DOHH2 (cell line): ENCODE data around the gene IL22RA1.

Experiments
- H3F3A ChIP-seq: fragments of 200-600 bp; sonication (generic), shearing (Covaris generic); 2 replicates; pipeline ENCODE4 v1.6.0; 2016; ENCODE audit warnings: antibody characterized with exemption, mild to moderate bottlenecking; ENCODE audit not compliant: control insufficient read depth, insufficient read depth
- H3K27ac ChIP-seq: fragments of 200-600 bp; sonication (generic); 2 replicates; pipeline ENCODE4 v1.5.1; 2014; ENCODE audit warnings: low read depth, mild to moderate bottlenecking, low read length, moderate library complexity
- H3K27me3 ChIP-seq: fragments of 200-600 bp; sonication (generic); 2 replicates; pipeline ENCODE4 v1.6.1; 2014; ENCODE audit warnings: mild to moderate bottlenecking, low read length, mixed read lengths; ENCODE audit not compliant: control insufficient read depth
- H3K36me3 ChIP-seq: fragments of 200-600 bp; sonication (generic); 2 replicates; pipeline ENCODE4 v1.6.1; 2014; ENCODE audit warnings: mild to moderate bottlenecking, low read length, moderate library complexity, mixed read lengths; ENCODE audit not compliant: control insufficient read depth
- H3K4me1 ChIP-seq: fragments of 200-600 bp; sonication (generic); 2 replicates; pipeline ENCODE4 v1.6.1; 2014; ENCODE audit warnings: mild to moderate bottlenecking, low read length, mixed read lengths; ENCODE audit not compliant: control insufficient read depth
- H3K4me2 ChIP-seq: fragments of 200-600 bp; sonication (generic); 2 replicates; pipeline ENCODE4 v1.6.0; 2014; ENCODE audit warnings: mild to moderate bottlenecking, low read length, moderate library complexity
- H3K4me3 ChIP-seq: fragments of 200-600 bp; sonication (generic); 2 replicates; pipeline ENCODE4 v1.5.1; 2014; ENCODE audit warnings: mild to moderate bottlenecking, low read length, mixed read lengths
- H3K79me2 ChIP-seq: fragments of 200-600 bp; sonication (generic); 2 replicates; pipeline ENCODE4 v1.6.1; 2014; ENCODE audit warnings: mild to moderate bottlenecking, low read length, mixed read lengths; ENCODE audit not compliant: control insufficient read depth
- H3K9me2 ChIP-seq: fragments of 200-600 bp; sonication (generic); replicated peaks from 2 replicates; pipeline ENCODE4 v1.6.1; 2014; ENCODE audit warnings: mild to moderate bottlenecking, low read length, mixed read lengths; ENCODE audit not compliant: control insufficient read depth
- H3K9me3 ChIP-seq: fragments of 200-600 bp; sonication (generic); 2 replicates; pipeline ENCODE4 v1.6.1; 2014; ENCODE audit warnings: antibody characterized with exemption, low read length, mixed read lengths; ENCODE audit not compliant: control insufficient read depth, insufficient read depth
- H4K20me1 ChIP-seq: fragments of 200-600 bp; sonication (generic); 2 replicates; pipeline ENCODE4 v1.6.0; 2014; ENCODE audit warnings: low read depth, mild to moderate bottlenecking, antibody characterized with exemption, low read length, moderate library complexity; ENCODE audit not compliant: control insufficient read depth, insufficient read depth
- CTCF ChIP-seq: fragments of 200-600 bp; sonication (generic); IDR thresholded peaks from one replicate; pipeline ENCODE4 v1.5.1; 2014; ENCODE audit warnings: antibody characterized with exemption, mild to moderate bottlenecking, low read depth, low read length; ENCODE audit not compliant: poor library complexity, severe bottlenecking
- EZH2phosphoT487 ChIP-seq: fragments of 200-600 bp; sonication (generic); IDR thresholded peaks from 2 replicates; pipeline ENCODE4 v1.6.1; 2017; ENCODE audit warnings: borderline replicate concordance, mild to moderate bottlenecking, antibody characterized with exemption, low read length, moderate library complexity, mixed read lengths

Gene IL22RA1

GRCh38 chr1:24186031-24186710 lies 43.2 kb upstream of the IL22RA1 start:
- Histone ChIP-seq H3K4me2 (peak overlapping the region; percentile 91), H3K27me3 (no peaks in the 10 kb centered on the region), H3K4me1 (peaks cover 74% of the 10 kb centered on the region), H3K4me3 (peak overlapping the region; percentile 93), H3K9me2 (no peaks in the 10 kb centered on the region), H3F3A (peaks cover 25% of the 10 kb centered on the region), H3K79me2 (peaks cover 66% of the 10 kb centered on the region), H3K27ac (peak overlapping the region; percentile 99), H4K20me1 (peaks cover 17% of the 10 kb centered on the region; the same call in 1 of the 2 replicates), H3K9me3 (no peaks in the 10 kb centered on the region), H3K36me3 (peaks cover 51% of the 10 kb centered on the region)
- no peak for TF ChIP-seq CTCF
- TF ChIP-seq EZH2phosphoT487 = no peak

- TF ChIP-seq EZH2phosphoT487 = no peak
- no peak for TF ChIP-seq CTCF
- peak overlapping the region; percentile 93 for H3K4me3 ChIP-seq
- H3K79me2 ChIP-seq = peaks cover 77% of the 10 kb centered on the region
- H3K27ac ChIP-seq = peak overlapping the region; percentile 99
- peak overlapping the region; percentile 91 for H3K4me2 ChIP-seq
- H3K9me3 ChIP-seq = no peaks in the 10 kb centered on the region
- no peaks in the 10 kb centered on the region for H3K9me2 ChIP-seq
- peaks cover 62% of the 10 kb centered on the region for H3K36me3 ChIP-seq
- no peaks in the 10 kb centered on the region for H3K27me3 ChIP-seq
- H4K20me1 ChIP-seq = peaks cover 17% of the 10 kb centered on the region; the same call in 1 of the 2 replicates
- peaks cover 69% of the 10 kb centered on the region for H3K4me1 ChIP-seq
- H3F3A ChIP-seq = peaks cover 20% of the 10 kb centered on the region
Measured at GRCh38 chr1:24185076-24185475, 42.1 kb upstream of the IL22RA1 start.

- Histone ChIP-seq H3K27ac (no peak overlapping the region), H3K27me3 (no peaks in the 10 kb centered on the region), H3K4me3 (no peak overlapping the region), H3K36me3 (peaks cover 91% of the 10 kb centered on the region), H3K4me2 (no peak overlapping the region), H3K9me3 (no peaks in the 10 kb centered on the region), H3K4me1 (peaks cover 51% of the 10 kb centered on the region), H3F3A (no peaks in the 10 kb centered on the region), H4K20me1 (peaks cover 22% of the 10 kb centered on the region), H3K9me2 (no peaks in the 10 kb centered on the region), H3K79me2 (peaks cover 100% of the 10 kb centered on the region)
- TF ChIP-seq EZH2phosphoT487 = no peak
- no peak for TF ChIP-seq CTCF
Measured at GRCh38 chr1:24182061-24182460, 39.1 kb upstream of the IL22RA1 start.
